AG04449 (cell line): ENCODE results near the gene CCDC68.

Experiments used
- CTCF ChIA-PET: fragments of 350-600 bp; formaldehyde crosslinking; extraction: SDS; loops from one replicate; lab custom pipeline; 2021; ENCODE audit warnings: antibody characterized with exemption; lab: Yijun Ruan, JAX
- POLR2A ChIA-PET: fragments of 400-600, 350-600 bp; formaldehyde crosslinking; extraction: SDS; loops from one replicate; lab custom pipeline; 2020; ENCODE audit warnings: antibody characterized with exemption, inconsistent platforms; lab: Yijun Ruan, JAX
- DNase-seq: peaks from one replicate; pipeline ENCODE4 v3.0.0-alpha.2; 2010; ENCODE audit warnings: low read depth, low spot score
- H3K4me3 ChIP-seq: 2 replicates; pipeline ENCODE4 v1.5.1; 2011; ENCODE audit warnings: low read depth, mild to moderate bottlenecking, control low read depth, low read length
- CTCF ChIP-seq: IDR thresholded peaks from one replicate; pipeline ENCODE4 v1.5.1; 2011; ENCODE audit warnings: mild to moderate bottlenecking, moderate library complexity, low read length, control low read depth, inconsistent platforms; ENCODE audit not compliant: insufficient read depth; ENCODE audit errors: missing control alignments

Gene CCDC68

GRCh38 chr18:54909538-54909937 is 49.7 kb downstream of the CCDC68 start:
- ChIA-PET POLR2A (no interaction called here), CTCF (no interaction called here)
- no peak for DNase-seq
- no peak overlapping the region for H3K4me3 ChIP-seq
- no peak for TF ChIP-seq CTCF

- DNase-seq, result peak; percentile 36
- POLR2A ChIA-PET, result no interaction called here
- no peak for TF ChIP-seq CTCF
- no peak overlapping the region for H3K4me3 ChIP-seq
- CTCF ChIA-PET, result no interaction called here
Observed at GRCh38 chr18:54906331-54907185, 52.7 kb downstream of the CCDC68 start.

- H3K4me3 ChIP-seq, result no peak overlapping the region
- ChIA-PET POLR2A (no interaction called here), CTCF (no interaction called here)
- DNase-seq, result no peak
- TF ChIP-seq CTCF, result no peak
Observed at GRCh38 chr18:54905629-54906028, 53.6 kb downstream of the CCDC68 start.

GRCh38 chr18:54904581-54904980 is 54.7 kb downstream of the CCDC68 start:
- no peak for TF ChIP-seq CTCF
- CTCF ChIA-PET, result no interaction called here
- DNase-seq, result no peak
- POLR2A ChIA-PET, result no interaction called here
- H3K4me3 ChIP-seq, result no peak overlapping the region

GRCh38 chr18:54900290-54900689 is 59.0 kb downstream of the CCDC68 start:
- POLR2A ChIA-PET, result no interaction called here
- CTCF ChIA-PET, result no interaction called here
- H3K4me3 ChIP-seq, result no peak overlapping the region
- no peak for DNase-seq
- TF ChIP-seq CTCF, result no peak

- ChIA-PET POLR2A (no interaction called here), CTCF (no interaction called here)
- H3K4me3 ChIP-seq, result no peak overlapping the region
- no peak for TF ChIP-seq CTCF
- DNase-seq, result no peak
Observed at GRCh38 chr18:54899500-54899899, 59.8 kb downstream of the CCDC68 start.
